Right renal pelvis (tissue), 4 donors: ENCODE measurements around the gene WTIP. TPM values are rescaled to one million over a fixed set of nuclear protein-coding genes. Genes with fewer than 3 reads are reported as not detected.
"Not testable (repeated sequence)": the region's sequence is repeated elsewhere in the genome, so short reads cannot be mapped to it uniquely, and the experiment has no call there.

Experiments
- DNase-seq, 4 donors: peaks; one replicate each; pipeline ENCODE4 v3.0.0-alpha.2; 2013; ENCODE audit warnings: low read depth in 4 of 4, low spot score in 3 of 4, missing footprints in 1 of 4
- polyA plus RNA-seq, 4 donors: library from polyadenylated mRNA; unstranded; fragments of 120-200 nt; gene quantifications; one replicate each; pipeline ENCODE4 v1.2.1, GENCODE V29; 2013; ENCODE audit not compliant: insufficient read length in 4 of 4

WTIP gene
- polyA plus RNA-seq, 4 donors: 33.0 to 40.3 (median 36.9) TPM

GRCh38 chr19:34475975-34476594 is 5.5 kb upstream of the WTIP start:
- no peak for DNase-seq

- not testable (repeated sequence) for DNase-seq
Measured at GRCh38 chr19:34478496-34478895, 3.1 kb upstream of the WTIP start.

- no peak for DNase-seq
Measured at GRCh38 chr19:34479396-34479795, 2.2 kb upstream of the WTIP start.

GRCh38 chr19:34480491-34480890 is 1.1 kb upstream of the WTIP start:
- DNase-seq: no peak

- DNase-seq: no peak
Measured at GRCh38 chr19:34481861-34482379, 362 bp downstream of the WTIP start.

GRCh38 chr19:34482380-34483250 is 1.1 kb downstream of the WTIP start:
- no peak for DNase-seq

- DNase-seq: no peak
Measured at GRCh38 chr19:34484328-34484727, 2.8 kb downstream of the WTIP start.

GRCh38 chr19:34485831-34486230 is 4.3 kb downstream of the WTIP start:
- no peak for DNase-seq

GRCh38 chr19:34487651-34488051 is 6.1 kb downstream of the WTIP start:
- DNase-seq: no peak

GRCh38 chr19:34489175-34489574 is 7.6 kb downstream of the WTIP start:
- no peak for DNase-seq

GRCh38 chr19:34490141-34490766 is 8.7 kb downstream of the WTIP start:
- DNase-seq: no peak

GRCh38 chr19:34493038-34493648 is 11.6 kb downstream of the WTIP start:
- DNase-seq: no peak

- DNase-seq: no peak
Measured at GRCh38 chr19:34493649-34494044, 12.1 kb downstream of the WTIP start.

- no peak for DNase-seq
Measured at GRCh38 chr19:34494601-34495000, 13.0 kb downstream of the WTIP start.

GRCh38 chr19:34495416-34495815 is 13.9 kb downstream of the WTIP start:
- DNase-seq: no peak

- DNase-seq: no peak
Measured at GRCh38 chr19:34497112-34497805, 15.7 kb downstream of the WTIP start.

- DNase-seq: no peak
Measured at GRCh38 chr19:34499155-34499834, 17.7 kb downstream of the WTIP start.

GRCh38 chr19:34500656-34501120 is 19.1 kb downstream of the WTIP start:
- DNase-seq: no peak
